Left ventricle myocardium inferior (tissue), 1 donor: ENCODE measurements around the gene TGFBR3. TPM values are rescaled to one million over a fixed set of nuclear protein-coding genes. Genes with fewer than 3 reads are reported as not detected.
A peak's percentile ranks its signal among the peaks of the same experiment; 100 is the strongest.

ENCODE experiments used
- DNase-seq: peaks from one replicate; pipeline ENCODE4 v3.0.0-alpha.2; 2020
- H3K27ac ChIP-seq: fragments of 200-600 bp; replicated peaks from 2 replicates; pipeline ENCODE4 v1.8.0; 2021
- H3K27me3 ChIP-seq: fragments of 200-600 bp; 2 replicates; pipeline ENCODE4 v1.8.0; 2021; ENCODE audit warnings: low read depth
- H3K36me3 ChIP-seq: fragments of 200-600 bp; 2 replicates; pipeline ENCODE4 v1.8.0; 2021
- H3K4me1 ChIP-seq: fragments of 200-600 bp; 2 replicates; pipeline ENCODE4 v1.8.0; 2021
- H3K4me3 ChIP-seq: fragments of 200-600 bp; 2 replicates; pipeline ENCODE4 v1.8.0; 2021; ENCODE audit warnings: mild to moderate bottlenecking, moderate library complexity
- H3K9me3 ChIP-seq: fragments of 200-600 bp; replicated peaks from 2 replicates; pipeline ENCODE4 v1.8.0; 2021
- intact Hi-C: fragments of 100-400 bp; cut with micrococcal nuclease; formaldehyde crosslinking; loops from one replicate; pipeline ENCODE4 v1.11.0; 2022
- total RNA-seq: library from RNA; stranded (reverse); fragmentation: NEBNext Ultra II Directional; extraction: Animal tissue kit (Norgen Biotek cat#: 25700); gene quantifications from one replicate; pipeline ENCODE4 v1.2.1, GENCODE V29; 2021
- TF ChIP-seq, protein P1 (sequence below): fragments of 200-600 bp; IDR thresholded peaks from 2 replicates; pipeline ENCODE4 v1.8.0; 2021; ENCODE audit warnings: antibody characterized with exemption, mild to moderate bottlenecking, borderline replicate concordance
- donor health status: DM: no; HTN: yes; CAD: no; lungs with severe emphysema.

TGFBR3 gene
- total RNA-seq, 1 donor from 2014 or later, result 24.6 TPM

- intact Hi-C loops, result no loop called here
- H3K36me3 ChIP-seq, result no peaks in the 10 kb centered on the region
- no peak for DNase-seq
- H3K4me1 ChIP-seq, result peaks cover 65% of the 10 kb centered on the region
- peak overlapping the region; percentile 79 for H3K27ac ChIP-seq
- TF ChIP-seq, protein P1, sequence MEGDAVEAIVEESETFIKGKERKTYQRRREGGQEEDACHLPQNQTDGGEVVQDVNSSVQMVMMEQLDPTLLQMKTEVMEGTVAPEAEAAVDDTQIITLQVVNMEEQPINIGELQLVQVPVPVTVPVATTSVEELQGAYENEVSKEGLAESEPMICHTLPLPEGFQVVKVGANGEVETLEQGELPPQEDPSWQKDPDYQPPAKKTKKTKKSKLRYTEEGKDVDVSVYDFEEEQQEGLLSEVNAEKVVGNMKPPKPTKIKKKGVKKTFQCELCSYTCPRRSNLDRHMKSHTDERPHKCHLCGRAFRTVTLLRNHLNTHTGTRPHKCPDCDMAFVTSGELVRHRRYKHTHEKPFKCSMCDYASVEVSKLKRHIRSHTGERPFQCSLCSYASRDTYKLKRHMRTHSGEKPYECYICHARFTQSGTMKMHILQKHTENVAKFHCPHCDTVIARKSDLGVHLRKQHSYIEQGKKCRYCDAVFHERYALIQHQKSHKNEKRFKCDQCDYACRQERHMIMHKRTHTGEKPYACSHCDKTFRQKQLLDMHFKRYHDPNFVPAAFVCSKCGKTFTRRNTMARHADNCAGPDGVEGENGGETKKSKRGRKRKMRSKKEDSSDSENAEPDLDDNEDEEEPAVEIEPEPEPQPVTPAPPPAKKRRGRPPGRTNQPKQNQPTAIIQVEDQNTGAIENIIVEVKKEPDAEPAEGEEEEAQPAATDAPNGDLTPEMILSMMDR, result no peak
- H3K27me3 ChIP-seq, result no peaks in the 10 kb centered on the region
- peak overlapping the region; percentile 37 for H3K4me3 ChIP-seq
- H3K9me3 ChIP-seq, result peaks cover 10% of the 10 kb centered on the region
These were observed 39.3 kb downstream of the TGFBR3 start for GRCh38 chr1:91846639-91847013.

GRCh38 chr1:91846007-91846638, 39.8 kb downstream of the TGFBR3 start:
- intact Hi-C loops, result no loop called here
- peak overlapping the region; percentile 79 for H3K27ac ChIP-seq
- H3K4me1 ChIP-seq, result peaks cover 60% of the 10 kb centered on the region
- TF ChIP-seq, protein P1, result no peak
- H3K4me3 ChIP-seq, result peak overlapping the region; percentile 37
- H3K36me3 ChIP-seq, result no peaks in the 10 kb centered on the region
- peaks cover 10% of the 10 kb centered on the region for H3K9me3 ChIP-seq
- no peaks in the 10 kb centered on the region for H3K27me3 ChIP-seq
- DNase-seq, result no peak

- peaks cover 51% of the 10 kb centered on the region for H3K4me1 ChIP-seq
- intact Hi-C loops, result no loop called here
These were observed 41.0 kb downstream of the TGFBR3 start for GRCh38 chr1:91844862-91845528.

GRCh38 chr1:91843843-91844242, 42.1 kb downstream of the TGFBR3 start:
- H3K27ac ChIP-seq, result peak overlapping the region; percentile 79
- H3K9me3 ChIP-seq, result peaks cover 10% of the 10 kb centered on the region
- no peaks in the 10 kb centered on the region for H3K36me3 ChIP-seq
- intact Hi-C loops, result no loop called here
- TF ChIP-seq, protein P1, result no peak
- H3K27me3 ChIP-seq, result no peaks in the 10 kb centered on the region
- H3K4me1 ChIP-seq, result peaks cover 43% of the 10 kb centered on the region
- DNase-seq, result no peak
- no peak overlapping the region for H3K4me3 ChIP-seq

More at GRCh38 chr1:91844862-91845528, 41.0 kb downstream of the TGFBR3 start:
- Histone ChIP-seq H3K4me3 (peak overlapping the region; percentile 37), H3K36me3 (no peaks in the 10 kb centered on the region), H3K27me3 (no peaks in the 10 kb centered on the region), H3K27ac (peak overlapping the region; percentile 79), H3K9me3 (peaks cover 10% of the 10 kb centered on the region)
- TF ChIP-seq, protein P1, result no peak
- peak; percentile 48 for DNase-seq

DNA sequence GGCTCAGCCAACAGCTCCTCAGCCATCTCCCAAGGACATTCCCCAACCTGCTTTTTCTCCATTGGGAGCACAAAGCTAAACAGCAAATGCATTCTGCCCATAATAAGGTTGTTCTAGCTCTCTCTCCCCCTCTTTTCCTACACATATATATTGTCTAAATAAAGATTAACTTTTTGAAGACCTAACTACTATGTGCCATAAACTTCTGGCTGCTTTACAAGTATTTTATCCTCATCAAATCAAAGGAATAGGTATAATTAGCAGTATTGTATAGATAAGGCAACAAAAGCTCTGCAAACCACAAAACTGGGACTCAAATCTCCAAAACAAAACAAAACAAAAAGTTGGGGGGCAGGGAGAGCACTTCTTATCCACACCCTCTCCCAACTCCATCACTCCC, 43.4 kb downstream of the TGFBR3 start:
- intact Hi-C loops, result no loop called here
- TF ChIP-seq, protein P1, result no peak
- no peaks in the 10 kb centered on the region for H3K27me3 ChIP-seq
- H3K27ac ChIP-seq, result peak overlapping the region; percentile 79
- H3K9me3 ChIP-seq, result peaks cover 10% of the 10 kb centered on the region
- DNase-seq, result no peak
- H3K4me1 ChIP-seq, result peaks cover 31% of the 10 kb centered on the region
- H3K36me3 ChIP-seq, result no peaks in the 10 kb centered on the region
- no peak overlapping the region for H3K4me3 ChIP-seq
